PC-3 (cell line): ENCODE measurements around the gene PCSK1. TPM values are rescaled to one million over a fixed set of nuclear protein-coding genes. Genes with fewer than 3 reads are reported as not detected.

Experiments used
- ATAC-seq: fragments of 200-7000 bp; cut with Tn5 transposase; 2 replicates; pipeline ENCODE4 v1.9.1; 2020; ENCODE audit warnings: mild to moderate bottlenecking, moderate library complexity
- BruUV-seq: library from RNA; stranded (reverse); fragments of 400-500 nt; replicated peaks from 2 replicates; lab custom pipeline; 2021; lab: Mats Ljungman, UMichigan
- CTCF ChIA-PET: fragments of 300-600 bp; sonication (Branson Sonifier 250); formaldehyde crosslinking; loops from one replicate; lab custom pipeline; 2022; ENCODE audit warnings: antibody characterized with exemption; lab: Charles Lee
- POLR2A ChIA-PET: fragments of 300-600 bp; sonication (Branson Sonifier 250); formaldehyde crosslinking; loops from one replicate; lab custom pipeline; 2022; ENCODE audit warnings: antibody characterized with exemption; ENCODE audit not compliant: unreplicated experiment; lab: Charles Lee
- DNase-seq: peaks from one replicate; pipeline ENCODE4 v3.0.0-alpha.2; 2015
- H2AFZ ChIP-seq: fragments of 300-600 bp; sonication (generic); 2 replicates; pipeline ENCODE4 v1.6.0; 2016; ENCODE audit warnings: antibody characterized with exemption, low read length
- H3F3A ChIP-seq: fragments of 300-600 bp; sonication (generic); one replicate; pipeline ENCODE4 v1.6.0; 2017; ENCODE audit warnings: antibody characterized with exemption, low read length, control low read depth, mild to moderate bottlenecking; ENCODE audit not compliant: unreplicated experiment
- H3K27ac ChIP-seq: fragments of 300-600 bp; sonication (generic); 2 replicates; pipeline ENCODE4 v1.5.1; 2016; ENCODE audit warnings: mild to moderate bottlenecking, low read length
- H3K27me3 ChIP-seq: fragments of 300-600 bp; sonication (generic); 2 replicates; pipeline ENCODE4 v1.6.1; 2016; ENCODE audit warnings: low read length, mixed read lengths
- H3K36me3 ChIP-seq: fragments of 300-600 bp; sonication (generic); 2 replicates; pipeline ENCODE4 v1.6.1; 2016; ENCODE audit warnings: low read depth, mixed run types, low read length, mixed read lengths
- H3K4me1 ChIP-seq: fragments of 300-600 bp; sonication (generic); 2 replicates; pipeline ENCODE4 v1.5.1; 2016; ENCODE audit warnings: low read length; ENCODE audit not compliant: insufficient read depth
- H3K4me2 ChIP-seq: fragments of 300-600 bp; sonication (generic); 2 replicates; pipeline ENCODE4 v1.6.0; 2016; ENCODE audit warnings: low read length
- H3K4me3 ChIP-seq: fragments of 300-600 bp; sonication (generic); 2 replicates; pipeline ENCODE4 v1.5.1; 2016; ENCODE audit warnings: mild to moderate bottlenecking, low read length, mixed read lengths
- H3K79me2 ChIP-seq: fragments of 300-600 bp; sonication (generic); 2 replicates; pipeline ENCODE4 v1.6.1; 2017; ENCODE audit warnings: low read length, mixed read lengths
- H3K9ac ChIP-seq: fragments of 300-600 bp; sonication (generic); 2 replicates; pipeline ENCODE4 v1.6.0; 2016; ENCODE audit warnings: mild to moderate bottlenecking, low read length
- H3K9me2 ChIP-seq: fragments of 300-600 bp; sonication (generic); replicated peaks from 2 replicates; pipeline ENCODE4 v1.6.1; 2016; ENCODE audit warnings: mixed run types, low read length, mixed read lengths
- H3K9me3 ChIP-seq: fragments of 300-600 bp; sonication (generic); 2 replicates; pipeline ENCODE4 v1.6.1; 2016; ENCODE audit warnings: low read length, mixed read lengths
- H4K20me1 ChIP-seq: fragments of 300-600 bp; sonication (generic); 2 replicates; pipeline ENCODE4 v1.6.1; 2016; ENCODE audit warnings: low read length, mixed read lengths
- EZH2 ChIP-seq: fragments of 300-600 bp; sonication (generic); IDR thresholded peaks from one replicate; pipeline ENCODE4 v1.6.1; 2017; ENCODE audit warnings: antibody characterized with exemption, mild to moderate bottlenecking, low read length; ENCODE audit not compliant: unreplicated experiment
- EZH2phosphoT487 ChIP-seq: fragments of 300-600 bp; sonication (generic); IDR thresholded peaks from 2 replicates; pipeline ENCODE4 v1.6.1; 2018; ENCODE audit warnings: mild to moderate bottlenecking, antibody characterized with exemption, low read length, borderline replicate concordance
- intact Hi-C: fragments of 100-400 bp; cut with micrococcal nuclease; formaldehyde crosslinking; loops from 2 replicates; pipeline ENCODE4 v1.9.0; 2023
- total RNA-seq: library from RNA; depleted of rRNA; stranded (reverse); fragments of >200 nt; gene quantifications from 2 replicates; pipeline ENCODE4 v1.2.3, GENCODE V29; 2014
- TF ChIP-seq, protein P1 (sequence below): fragments of 300-600 bp; sonication (generic); conservative IDR thresholded peaks from 2 replicates; pipeline ENCODE4 v1.5.1; 2017; ENCODE audit warnings: antibody characterized with exemption, low read depth, mild to moderate bottlenecking, low read length

The PCSK1 gene
- total RNA-seq, 1 experiment from 2014 or later: not detected

DNA sequence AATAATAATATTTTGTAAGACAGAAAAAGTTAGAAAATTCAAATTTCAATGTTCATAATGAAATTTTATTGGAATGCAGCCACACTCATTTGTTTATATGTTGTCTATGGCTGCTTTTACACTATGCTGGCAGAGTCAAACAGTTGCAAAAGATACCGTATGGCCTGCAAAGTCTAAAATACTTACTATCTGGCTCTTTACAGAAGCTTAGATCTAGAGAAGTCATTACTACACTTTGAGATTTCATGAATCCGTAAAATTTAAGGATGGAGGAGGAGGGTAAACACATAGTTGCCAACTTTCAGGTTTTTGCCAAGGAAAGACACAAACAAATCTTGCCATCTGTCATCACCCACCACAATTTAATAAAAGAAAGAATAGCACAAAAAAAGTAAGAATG lies 25.1 kb upstream of the PCSK1 start:
- Histone ChIP-seq H3K27me3 (peaks cover 5% of the 10 kb centered on the region; the same call in 1 of the 2 replicates), H3F3A (no peaks in the 10 kb centered on the region), H4K20me1 (no peaks in the 10 kb centered on the region), H3K27ac (no peak overlapping the region), H2AFZ (no peak overlapping the region), H3K4me1 (no peaks in the 10 kb centered on the region), H3K9ac (no peak overlapping the region), H3K4me2 (no peak overlapping the region), H3K79me2 (no peaks in the 10 kb centered on the region), H3K9me2 (no peaks in the 10 kb centered on the region), H3K9me3 (no peaks in the 10 kb centered on the region), H3K36me3 (no peaks in the 10 kb centered on the region), H3K4me3 (no peak overlapping the region)
- intact Hi-C loops: no loop called here
- no TSS peak for BruUV-seq
- DNase-seq (no peak), ATAC-seq (no peak)
- ChIA-PET POLR2A (no interaction called here), CTCF (no interaction called here)
- TF ChIP-seq, protein P1, sequence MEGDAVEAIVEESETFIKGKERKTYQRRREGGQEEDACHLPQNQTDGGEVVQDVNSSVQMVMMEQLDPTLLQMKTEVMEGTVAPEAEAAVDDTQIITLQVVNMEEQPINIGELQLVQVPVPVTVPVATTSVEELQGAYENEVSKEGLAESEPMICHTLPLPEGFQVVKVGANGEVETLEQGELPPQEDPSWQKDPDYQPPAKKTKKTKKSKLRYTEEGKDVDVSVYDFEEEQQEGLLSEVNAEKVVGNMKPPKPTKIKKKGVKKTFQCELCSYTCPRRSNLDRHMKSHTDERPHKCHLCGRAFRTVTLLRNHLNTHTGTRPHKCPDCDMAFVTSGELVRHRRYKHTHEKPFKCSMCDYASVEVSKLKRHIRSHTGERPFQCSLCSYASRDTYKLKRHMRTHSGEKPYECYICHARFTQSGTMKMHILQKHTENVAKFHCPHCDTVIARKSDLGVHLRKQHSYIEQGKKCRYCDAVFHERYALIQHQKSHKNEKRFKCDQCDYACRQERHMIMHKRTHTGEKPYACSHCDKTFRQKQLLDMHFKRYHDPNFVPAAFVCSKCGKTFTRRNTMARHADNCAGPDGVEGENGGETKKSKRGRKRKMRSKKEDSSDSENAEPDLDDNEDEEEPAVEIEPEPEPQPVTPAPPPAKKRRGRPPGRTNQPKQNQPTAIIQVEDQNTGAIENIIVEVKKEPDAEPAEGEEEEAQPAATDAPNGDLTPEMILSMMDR: no peak
- TF ChIP-seq EZH2phosphoT487: no peak
- TF ChIP-seq EZH2: no peak

DNA sequence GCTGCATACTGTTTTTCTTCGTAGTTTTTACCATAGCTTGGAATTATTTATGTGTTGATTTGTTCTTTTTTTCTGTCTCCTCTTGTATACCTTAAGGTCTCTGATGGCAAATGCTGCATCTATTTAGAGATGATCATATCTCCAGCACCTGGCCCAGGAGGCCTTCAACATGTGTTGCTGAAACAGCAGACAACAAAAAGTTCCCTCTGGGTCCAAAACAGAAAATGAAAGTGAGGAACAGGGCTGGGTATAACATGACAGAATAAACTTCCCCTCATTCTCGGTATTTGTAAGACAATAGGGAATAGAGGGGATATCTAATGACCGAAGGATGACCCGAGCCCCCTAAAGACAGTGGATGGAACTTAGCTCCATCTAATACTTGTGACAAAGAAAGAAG lies 22.7 kb upstream of the PCSK1 start:
- Histone ChIP-seq H3K4me1 (no peaks in the 10 kb centered on the region), H3K9ac (no peak overlapping the region), H2AFZ (no peak overlapping the region), H3K9me3 (no peaks in the 10 kb centered on the region), H4K20me1 (no peaks in the 10 kb centered on the region), H3K4me2 (no peak overlapping the region), H3K27me3 (0 out of 2 replicates have a peak, but pooled peaks cover under 1% of the 10 kb centered on the region), H3K27ac (no peak overlapping the region), H3F3A (no peaks in the 10 kb centered on the region), H3K79me2 (no peaks in the 10 kb centered on the region), H3K36me3 (no peaks in the 10 kb centered on the region), H3K9me2 (no peaks in the 10 kb centered on the region), H3K4me3 (no peak overlapping the region)
- intact Hi-C loops: no loop called here
- ChIA-PET POLR2A (interaction anchor here (0.5 to 0.7 kb wide), 2 partner anchors 22 to 118 kb away, joined by 3 to 8 read pairs; no protein-coding TSS in a partner anchor), CTCF (no interaction called here)
- TF ChIP-seq, protein P1: no peak
- TF ChIP-seq EZH2phosphoT487 (no peak), EZH2 (no peak)
- ATAC-seq (no peak), DNase-seq (no peak)
- BruUV-seq: no TSS peak

- ATAC-seq: no peak
- no peaks in the 10 kb centered on the region for H3F3A ChIP-seq
- no peaks in the 10 kb centered on the region for H3K36me3 ChIP-seq
- no peak overlapping the region for H2AFZ ChIP-seq
- TF ChIP-seq EZH2 (no peak), EZH2phosphoT487 (no peak)
- TF ChIP-seq, protein P1: no peak
- H3K9ac ChIP-seq: no peak overlapping the region
- no peak overlapping the region for H3K4me2 ChIP-seq
- ChIA-PET CTCF (no interaction called here), POLR2A (no interaction called here)
- no peaks in the 10 kb centered on the region for H3K4me1 ChIP-seq
- H4K20me1 ChIP-seq: no peaks in the 10 kb centered on the region
- H3K9me2 ChIP-seq: no peaks in the 10 kb centered on the region
- DNase-seq: no peak
- 0 out of 2 replicates have a peak, but pooled peaks cover 1% of the 10 kb centered on the region for H3K27me3 ChIP-seq
- no peak overlapping the region for H3K27ac ChIP-seq
- BruUV-seq: no TSS peak
- intact Hi-C loops: no loop called here
- no peaks in the 10 kb centered on the region for H3K9me3 ChIP-seq
- H3K4me3 ChIP-seq: no peak overlapping the region
- no peaks in the 10 kb centered on the region for H3K79me2 ChIP-seq
Observed at GRCh38 chr5:96453394-96453793, 20.3 kb upstream of the PCSK1 start.
